Measurements from ENCODE around the gene SDSL. TPM values are rescaled to one million over a fixed set of nuclear protein-coding genes. Genes with fewer than 3 reads are reported as not detected.

Gene SDSL
- total RNA-seq, 3 donors from 2014 or later (not counting 1 experiment from before 2014, with no cell fraction given): 1.0 to 7.5 (median 3.7) TPM

- TF ChIP-seq CTCF (IDR thresholded peaks at IDR 0.05): no peak
- H3K4me1 ChIP-seq (ENCODE audit: control insufficient read depth, insufficient read depth, low read length): no peaks in the 10 kb centered on the region
- H3K27me3 ChIP-seq (ENCODE audit: control insufficient read depth, insufficient read depth, low read length): no peaks in the 10 kb centered on the region
- Mint-ChIP-seq H3K27me3 (ENCODE audit: low read depth in 2 of 2) (peaks cover 0 to 4% of the 10 kb centered on the region in 2 donors), H3K4me3 (no peak overlapping the region), H3K9me3 (no peaks in the 10 kb centered on the region), H3K36me3 (no peaks in the 10 kb centered on the region), H3K4me1 (no peaks in the 10 kb centered on the region), H3K27ac (no peak overlapping the region)
- WGBS (ENCODE audit: insufficient coverage): 91% methylated on average over 12 of the region's 12 CpGs
- DNase-seq (no peak), ATAC-seq (no peak)
- no peaks in the 10 kb centered on the region for H3K9me3 ChIP-seq (ENCODE audit: control insufficient read depth, insufficient read depth, low read length)
- no peaks in the 10 kb centered on the region for H3K36me3 ChIP-seq (ENCODE audit: control insufficient read depth, insufficient read depth, low read length)
- H3K4me3 ChIP-seq (ENCODE audit: low read length): no peak overlapping the region
- intact Hi-C loops (cut with micrococcal nuclease): no loop called here
- no peak overlapping the region for H3K27ac ChIP-seq (ENCODE audit: low read length)
Observed at GRCh38 chr12:113399490-113399889, 22.7 kb upstream of the SDSL start.

GRCh38 chr12:113400362-113400761 is 21.8 kb upstream of the SDSL start:
- Histone ChIP-seq H3K9me3 (ENCODE audit: control insufficient read depth, insufficient read depth, low read length) (no peaks in the 10 kb centered on the region), H3K4me1 (ENCODE audit: control insufficient read depth, insufficient read depth, low read length) (no peaks in the 10 kb centered on the region), H3K4me3 (ENCODE audit: low read length) (no peak overlapping the region), H3K27ac (ENCODE audit: low read length) (no peak overlapping the region), H3K36me3 (ENCODE audit: control insufficient read depth, insufficient read depth, low read length) (no peaks in the 10 kb centered on the region), H3K27me3 (ENCODE audit: control insufficient read depth, insufficient read depth, low read length) (no peaks in the 10 kb centered on the region)
- 87% methylated on average over 2 of the region's 4 CpGs for WGBS (ENCODE audit: insufficient coverage)
- H3K4me1 Mint-ChIP-seq: no peaks in the 10 kb centered on the region
- no peak overlapping the region for H3K4me3 Mint-ChIP-seq
- H3K27me3 Mint-ChIP-seq (ENCODE audit: low read depth in 2 of 2): peaks cover 0 to 6% of the 10 kb centered on the region in 2 donors
- no peak for DNase-seq
- TF ChIP-seq CTCF (IDR thresholded peaks at IDR 0.05): no peak
- H3K27ac Mint-ChIP-seq: no peak overlapping the region
- ATAC-seq: no peak
- H3K9me3 Mint-ChIP-seq: no peaks in the 10 kb centered on the region
- no peaks in the 10 kb centered on the region for H3K36me3 Mint-ChIP-seq
- intact Hi-C loops (cut with micrococcal nuclease): no loop called here

GRCh38 chr12:113401066-113402000 is 20.8 kb upstream of the SDSL start:
- ATAC-seq: no peak
- no peaks in the 10 kb centered on the region for H3K36me3 Mint-ChIP-seq
- no peak overlapping the region for H3K27ac ChIP-seq (ENCODE audit: low read length)
- no peaks in the 10 kb centered on the region for H3K4me1 ChIP-seq (ENCODE audit: control insufficient read depth, insufficient read depth, low read length)
- intact Hi-C loops (cut with micrococcal nuclease): no loop called here
- H3K27me3 Mint-ChIP-seq (ENCODE audit: low read depth in 2 of 2): peaks cover 0 to 6% of the 10 kb centered on the region in 2 donors
- H3K36me3 ChIP-seq (ENCODE audit: control insufficient read depth, insufficient read depth, low read length): no peaks in the 10 kb centered on the region
- H3K27me3 ChIP-seq (ENCODE audit: control insufficient read depth, insufficient read depth, low read length): no peaks in the 10 kb centered on the region
- no peak for TF ChIP-seq CTCF (IDR thresholded peaks at IDR 0.05)
- no peak overlapping the region for H3K4me3 Mint-ChIP-seq
- no peak overlapping the region for H3K4me3 ChIP-seq (ENCODE audit: low read length)
- H3K4me1 Mint-ChIP-seq: no peaks in the 10 kb centered on the region
- no peaks in the 10 kb centered on the region for H3K9me3 Mint-ChIP-seq
- no peaks in the 10 kb centered on the region for H3K9me3 ChIP-seq (ENCODE audit: control insufficient read depth, insufficient read depth, low read length)
- 89% methylated on average over 12 of the region's 13 CpGs for WGBS (ENCODE audit: insufficient coverage)
- no peak for DNase-seq
- H3K27ac Mint-ChIP-seq: no peak overlapping the region
